ENCODE measurements around the gene BBX. TPM values are rescaled to one million over a fixed set of nuclear protein-coding genes. Genes with fewer than 3 reads are reported as not detected.

BBX gene
- total and polyA plus RNA-seq, 12 donors: 4.6 to 49.8 (median 38.0) TPM

DNA sequence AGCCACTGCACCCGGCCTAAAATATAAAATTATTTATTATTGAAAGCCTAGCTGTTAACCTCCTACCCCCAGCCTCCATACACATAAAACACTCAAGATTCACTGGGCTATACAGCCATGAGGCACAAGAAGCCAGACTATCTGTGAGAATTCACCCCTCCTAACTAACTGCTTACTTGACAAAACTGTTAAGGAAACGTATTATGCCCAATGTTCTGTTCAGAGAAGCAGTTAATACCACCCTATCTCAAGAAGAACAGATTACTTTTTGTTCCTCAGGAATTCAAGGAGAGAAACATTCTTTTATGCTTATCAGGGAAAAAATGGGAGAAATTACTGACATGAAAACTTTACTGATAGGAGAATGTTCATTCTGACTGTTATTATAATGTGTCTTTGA, 144.1 kb downstream of the BBX start:
- H3K4me3 ChIP-seq: no peak overlapping the region
- TF ChIP-seq, protein P1, sequence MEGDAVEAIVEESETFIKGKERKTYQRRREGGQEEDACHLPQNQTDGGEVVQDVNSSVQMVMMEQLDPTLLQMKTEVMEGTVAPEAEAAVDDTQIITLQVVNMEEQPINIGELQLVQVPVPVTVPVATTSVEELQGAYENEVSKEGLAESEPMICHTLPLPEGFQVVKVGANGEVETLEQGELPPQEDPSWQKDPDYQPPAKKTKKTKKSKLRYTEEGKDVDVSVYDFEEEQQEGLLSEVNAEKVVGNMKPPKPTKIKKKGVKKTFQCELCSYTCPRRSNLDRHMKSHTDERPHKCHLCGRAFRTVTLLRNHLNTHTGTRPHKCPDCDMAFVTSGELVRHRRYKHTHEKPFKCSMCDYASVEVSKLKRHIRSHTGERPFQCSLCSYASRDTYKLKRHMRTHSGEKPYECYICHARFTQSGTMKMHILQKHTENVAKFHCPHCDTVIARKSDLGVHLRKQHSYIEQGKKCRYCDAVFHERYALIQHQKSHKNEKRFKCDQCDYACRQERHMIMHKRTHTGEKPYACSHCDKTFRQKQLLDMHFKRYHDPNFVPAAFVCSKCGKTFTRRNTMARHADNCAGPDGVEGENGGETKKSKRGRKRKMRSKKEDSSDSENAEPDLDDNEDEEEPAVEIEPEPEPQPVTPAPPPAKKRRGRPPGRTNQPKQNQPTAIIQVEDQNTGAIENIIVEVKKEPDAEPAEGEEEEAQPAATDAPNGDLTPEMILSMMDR (IDR thresholded peaks at IDR 0.05): no peak
- H3K27me3 ChIP-seq: no peaks in the 10 kb centered on the region
- no peaks in the 10 kb centered on the region for H3K36me3 ChIP-seq
- H3K4me1 ChIP-seq: peaks cover 0 to 41% (median 36%) of the 10 kb centered on the region in 9 donors
- no peak overlapping the region for H3K27ac ChIP-seq
- 88 to 91% methylated on average over 2 of the region's 2 CpGs for WGBS, 2 donors
- intact Hi-C loops (cut with DNase I): loop anchor here in 5 of 10 donors (10.0 kb wide), 4 partner anchors 92 to 432 kb away; no protein-coding TSS in a partner anchor
- no peaks in the 10 kb centered on the region for H3K9me3 ChIP-seq
- ATAC-seq (no peak), DNase-seq (no peak)

GRCh38 chr3:107668416-107668815, 145.7 kb downstream of the BBX start:
- intact Hi-C loops (cut with DNase I): loop anchor here in 5 of 10 donors (10.0 kb wide), 4 partner anchors 94 to 434 kb away; no protein-coding TSS in a partner anchor
- H3K27ac ChIP-seq: no peak overlapping the region
- DNase-seq (no peak), ATAC-seq (peak in 1 of 8 donors; percentile 25)
- 84 to 87% methylated on average over 5 of the region's 5 CpGs for WGBS, 2 donors
- H3K4me1 ChIP-seq: peaks cover 0 to 28% (median 24%) of the 10 kb centered on the region in 9 donors
- TF ChIP-seq, protein P1 (IDR thresholded peaks at IDR 0.05): no peak
- H3K27me3 ChIP-seq: no peaks in the 10 kb centered on the region
- H3K4me3 ChIP-seq: no peak overlapping the region
- no peaks in the 10 kb centered on the region for H3K36me3 ChIP-seq
- no peaks in the 10 kb centered on the region for H3K9me3 ChIP-seq

DNA sequence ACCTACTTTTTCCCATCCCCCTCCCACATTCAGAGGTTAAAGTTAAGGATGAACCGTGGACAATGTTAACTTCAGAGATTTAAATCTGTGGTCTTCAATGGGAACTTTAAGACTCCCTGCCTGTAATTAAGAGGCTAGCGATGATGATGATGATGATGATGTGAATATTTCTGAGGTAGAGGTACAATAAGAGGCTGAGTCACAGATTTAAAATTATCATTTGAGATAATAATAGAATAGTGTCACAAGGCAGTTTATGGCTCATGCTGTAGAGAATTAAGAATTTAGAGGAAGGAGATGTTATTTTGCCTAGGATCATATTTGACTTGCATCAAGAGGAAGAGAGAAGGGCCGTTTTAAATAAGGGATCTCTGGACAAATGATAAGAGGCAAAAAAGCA, 146.2 kb downstream of the BBX start:
- intact Hi-C loops (cut with DNase I): loop anchor here in 5 of 10 donors (10.0 kb wide), 4 partner anchors 94 to 434 kb away; no protein-coding TSS in a partner anchor
- H3K4me3 ChIP-seq: no peak overlapping the region
- peaks cover 0 to 28% (median 24%) of the 10 kb centered on the region in 9 donors for H3K4me1 ChIP-seq
- TF ChIP-seq, protein P1 (IDR thresholded peaks at IDR 0.05): no peak
- H3K36me3 ChIP-seq: no peaks in the 10 kb centered on the region
- ATAC-seq (peak in 4 of 8 donors; percentile 29 to 70 (median 48)), DNase-seq (no peak)
- H3K9me3 ChIP-seq: no peaks in the 10 kb centered on the region
- H3K27ac ChIP-seq: peak overlapping the region in 3 of 10 donors; percentile 15 to 37 (median 22)
- no peaks in the 10 kb centered on the region for H3K27me3 ChIP-seq
- WGBS, 2 donors: 68 to 74% methylated on average over 3 of the region's 3 CpGs

GRCh38 chr3:107669669-107670068, 146.9 kb downstream of the BBX start:
- WGBS, 2 donors: 61 to 73% methylated on average over 1 of the region's 1 CpG
- DNase-seq (no peak), ATAC-seq (no peak)
- TF ChIP-seq, protein P1 (IDR thresholded peaks at IDR 0.05): no peak
- intact Hi-C loops (cut with DNase I): loop anchor here in 6 of 10 donors (10.0 kb wide), 4 partner anchors 95 to 435 kb away; no protein-coding TSS in a partner anchor
- no peaks in the 10 kb centered on the region for H3K9me3 ChIP-seq
- H3K27me3 ChIP-seq: no peaks in the 10 kb centered on the region
- H3K27ac ChIP-seq: peak overlapping the region in 2 of 10 donors; percentile 22
- no peak overlapping the region for H3K4me3 ChIP-seq
- H3K4me1 ChIP-seq: peaks cover 0 to 26% (median 24%) of the 10 kb centered on the region in 9 donors
- H3K36me3 ChIP-seq: no peaks in the 10 kb centered on the region
